T follicular helper cell (primary cell): Measurements from ENCODE around the gene ZNF280B.

ENCODE experiments used
- DNase-seq: peaks from one replicate; pipeline ENCODE4 v3.0.0-alpha.2; 2020; ENCODE audit warnings: low read depth
- total RNA-seq, 2 experiments: gene quantifications; one replicate each; lab custom pipeline; 2026; lab: John Stamatoyannopoulos, UW

The ZNF280B gene
- total RNA-seq = 4.0 to 4.9 reads per million in 2 experiments

- peak; percentile 68 for DNase-seq
These were observed at the start of gene ZNF280B for GRCh38 chr22:22508274-22509176. Gene ZNF280B, minus strand, starts transcription at chr22:22508742. Its CDS starts 19,344 bp downstream, at chr22:22489398.

GRCh38 chr22:22556995-22557925 lies 48.7 kb upstream of the ZNF280B start:
- no peak for DNase-seq

GRCh38 chr22:22556578-22556977 lies 48.0 kb upstream of the ZNF280B start:
- no peak for DNase-seq

GRCh38 chr22:22555596-22555995 lies 47.1 kb upstream of the ZNF280B start:
- DNase-seq = no peak

- DNase-seq = no peak
These were observed 46.2 kb upstream of the ZNF280B start for GRCh38 chr22:22554587-22555284.

GRCh38 chr22:22553735-22554586 lies 45.4 kb upstream of the ZNF280B start:
- no peak for DNase-seq

GRCh38 chr22:22553141-22553540 lies 44.6 kb upstream of the ZNF280B start:
- DNase-seq = no peak

- DNase-seq = no peak
These were observed 44.1 kb upstream of the ZNF280B start for GRCh38 chr22:22552630-22553029.

GRCh38 chr22:22550789-22551434 lies 42.4 kb upstream of the ZNF280B start:
- no peak for DNase-seq

GRCh38 chr22:22548910-22549309 lies 40.4 kb upstream of the ZNF280B start:
- DNase-seq = no peak

- no peak for DNase-seq
These were observed 39.8 kb upstream of the ZNF280B start for GRCh38 chr22:22548317-22548716.

GRCh38 chr22:22547692-22548300 lies 39.3 kb upstream of the ZNF280B start:
- DNase-seq = no peak

GRCh38 chr22:22547226-22547625 lies 38.7 kb upstream of the ZNF280B start:
- no peak for DNase-seq

GRCh38 chr22:22546490-22546889 lies 37.9 kb upstream of the ZNF280B start:
- DNase-seq = no peak

- DNase-seq = no peak
These were observed 36.5 kb upstream of the ZNF280B start for GRCh38 chr22:22545084-22545483.

- DNase-seq = no peak
These were observed 29.9 kb upstream of the ZNF280B start for GRCh38 chr22:22538226-22538989.

- DNase-seq = no peak
These were observed 28.4 kb upstream of the ZNF280B start for GRCh38 chr22:22536916-22537315.

GRCh38 chr22:22536515-22536914 lies 28.0 kb upstream of the ZNF280B start:
- no peak for DNase-seq

- DNase-seq = no peak
These were observed 27.1 kb upstream of the ZNF280B start for GRCh38 chr22:22535662-22536061.
